Amygdala (tissue), 56 donors: ENCODE results near the gene MDH2.
A peak's percentile ranks its signal among the peaks of the same experiment; 100 is the strongest.
"Not testable (repeated sequence)": the region's sequence is repeated elsewhere in the genome, so short reads cannot be mapped to it uniquely, and the experiment has no call there.

Source experiments
- DNase-seq, 56 donors: peaks; one replicate each; lab custom pipeline; 2025; lab: John Stamatoyannopoulos, UW

Gene MDH2

DNA sequence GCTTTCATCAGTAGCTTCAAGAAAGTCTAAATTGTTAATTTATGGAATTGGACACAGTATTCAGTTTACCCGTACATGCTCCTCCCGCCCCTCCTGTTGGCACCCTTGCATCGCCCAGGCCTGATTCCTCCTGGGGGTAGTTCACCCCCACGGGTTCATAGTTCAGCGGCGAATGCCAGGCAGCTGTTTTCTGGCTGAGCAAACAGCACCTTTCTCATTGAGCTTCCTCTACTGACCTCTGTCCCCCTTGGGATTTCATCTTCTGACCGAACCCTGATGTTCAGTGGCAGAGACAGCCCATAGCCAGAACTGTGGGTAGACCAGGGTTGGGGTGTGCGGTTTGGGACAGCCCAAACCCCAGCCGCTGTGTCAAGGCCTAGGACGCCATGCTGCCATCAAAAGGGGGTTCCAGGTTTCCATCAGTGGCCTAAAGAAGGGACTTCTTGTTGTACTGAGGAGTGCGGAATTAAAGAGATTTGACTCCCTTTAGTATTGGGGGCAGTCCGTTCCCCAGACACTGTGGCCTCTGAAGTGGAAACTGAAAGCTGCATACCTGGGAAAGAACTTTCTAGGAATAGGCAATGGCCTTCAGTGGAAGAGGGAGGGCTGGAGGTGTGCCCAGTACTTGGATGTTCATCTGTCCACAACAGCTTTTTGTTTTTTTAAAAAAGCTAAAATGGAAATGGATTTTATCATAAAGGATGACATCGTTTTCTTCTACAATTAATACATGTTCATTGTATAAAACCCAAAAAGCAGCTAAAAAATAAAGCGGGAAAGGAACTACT, 19.0 kb downstream of the MDH2 start:
- DNase-seq = no peak

- DNase-seq = peak in 32 of 56 donors; percentile 1 to 54 (median 26)
Observed at GRCh38 chr7:76069238-76069638, 21.3 kb downstream of the MDH2 start.

- no peak for DNase-seq
Observed at GRCh38 chr7:76071316-76072242, 23.7 kb downstream of the MDH2 start.

DNA sequence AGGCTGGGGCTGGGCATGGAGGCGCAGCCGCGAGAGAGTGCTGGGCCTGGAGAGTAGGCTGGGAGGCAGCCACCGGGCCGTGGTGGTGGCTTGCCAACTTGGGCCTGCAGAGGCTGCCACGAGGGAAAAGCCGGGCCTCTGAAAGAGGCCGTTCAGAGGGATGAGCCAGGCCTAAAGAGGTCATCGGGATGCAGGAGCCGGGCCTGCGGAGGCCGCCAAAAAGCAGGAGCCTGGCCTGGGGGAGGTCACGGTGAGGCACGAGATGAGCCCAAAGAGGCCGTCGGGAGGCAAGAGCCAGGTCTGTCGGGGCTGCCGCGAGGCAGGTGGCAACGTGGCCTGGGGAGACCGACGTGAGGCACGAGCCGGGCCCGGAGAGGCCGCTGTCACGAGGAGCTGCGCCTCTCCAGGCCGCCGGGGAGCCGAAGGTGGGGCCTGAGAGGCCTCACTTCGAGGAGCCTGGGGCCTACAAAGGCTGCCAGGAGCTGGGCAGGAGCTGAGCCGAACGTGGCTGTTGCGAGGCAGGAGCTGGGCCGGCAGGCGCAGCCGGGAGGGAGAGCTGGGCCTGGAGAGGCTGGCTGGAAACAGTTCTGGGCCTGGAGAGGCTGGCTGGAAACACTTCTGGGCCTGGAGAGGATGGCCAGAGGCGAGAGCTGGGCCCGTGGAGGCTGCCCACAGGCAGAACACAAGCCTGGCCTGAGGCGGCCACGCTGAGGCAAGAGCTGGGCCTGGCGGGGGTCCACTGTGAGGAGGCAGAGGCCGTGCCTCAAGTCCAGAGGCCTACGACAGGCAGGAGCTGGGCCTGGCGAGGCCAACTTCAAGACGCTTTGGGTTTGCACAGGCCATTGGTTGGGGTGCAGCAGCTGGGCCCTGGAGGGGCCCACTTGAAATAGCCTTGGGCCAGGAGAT, 24.6 kb downstream of the MDH2 start:
- no peak for DNase-seq

DNA sequence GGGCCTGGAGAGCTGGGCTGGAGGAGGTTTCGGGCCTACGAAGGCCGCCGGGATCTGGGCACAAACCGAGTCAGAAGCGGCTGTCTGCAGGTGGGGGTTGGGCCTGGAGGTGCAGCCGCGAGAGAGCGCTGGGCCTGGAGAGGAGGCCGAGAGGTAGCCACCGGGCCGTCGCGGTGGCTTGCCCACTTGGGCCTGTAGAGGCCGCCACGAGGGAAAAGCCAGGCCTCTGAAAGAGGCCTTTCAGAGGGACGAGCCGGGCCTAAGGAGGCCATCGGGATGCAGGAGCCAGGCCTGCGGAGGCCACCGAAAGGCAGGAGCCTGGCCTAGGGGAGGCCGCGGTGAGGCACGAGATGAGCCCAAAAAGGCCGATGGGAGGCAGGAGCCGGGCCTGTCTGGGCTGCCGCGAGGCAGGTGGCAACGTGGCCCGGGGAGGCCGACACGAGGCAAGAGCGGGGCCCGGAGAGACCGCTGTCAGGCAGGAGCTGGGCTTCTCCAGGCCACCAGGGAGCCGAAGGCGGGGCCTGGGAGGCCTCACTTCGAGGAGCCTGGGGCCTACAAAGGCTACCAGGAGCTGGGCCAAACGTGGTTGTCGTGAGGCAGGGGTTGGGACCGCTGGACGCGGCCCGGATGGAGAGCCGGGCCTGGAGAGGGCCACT, 25.6 kb downstream of the MDH2 start:
- no peak for DNase-seq

DNA sequence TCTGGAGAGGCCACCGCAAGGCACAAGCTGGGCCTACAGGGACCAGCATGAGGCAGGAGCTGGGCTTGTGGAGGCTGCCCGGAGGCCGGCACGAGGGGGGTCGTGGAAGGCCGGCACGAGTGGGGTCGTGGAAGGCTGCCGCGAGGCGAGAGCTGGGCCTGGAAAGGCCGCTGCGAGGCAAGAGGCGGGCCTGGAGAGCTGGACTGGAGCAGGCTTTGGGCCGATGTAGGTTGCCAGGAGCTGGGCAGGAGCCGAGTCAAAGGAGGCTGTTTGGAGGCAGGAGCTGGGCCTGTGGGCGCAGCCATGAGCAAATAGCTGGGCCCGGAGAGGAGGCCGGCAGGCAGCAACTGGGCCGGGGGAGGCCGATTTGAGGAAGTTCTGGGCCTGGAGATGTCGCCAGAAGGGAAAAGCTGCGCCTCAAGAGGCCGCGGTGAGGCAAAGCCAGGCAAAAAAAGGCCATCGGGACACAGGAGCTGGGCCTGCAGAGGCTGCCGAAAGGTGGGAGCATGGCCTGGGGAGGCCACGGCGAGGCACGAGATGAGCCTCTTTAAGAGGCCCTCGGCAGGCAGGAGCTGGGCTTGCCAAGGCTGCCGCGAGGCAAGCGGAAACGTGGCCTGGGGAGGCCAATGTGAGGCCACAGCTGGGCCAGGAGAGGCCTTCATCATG, 26.5 kb downstream of the MDH2 start:
- no peak for DNase-seq

- DNase-seq = no peak
Observed at GRCh38 chr7:76074972-76075370, 27.1 kb downstream of the MDH2 start.

DNA sequence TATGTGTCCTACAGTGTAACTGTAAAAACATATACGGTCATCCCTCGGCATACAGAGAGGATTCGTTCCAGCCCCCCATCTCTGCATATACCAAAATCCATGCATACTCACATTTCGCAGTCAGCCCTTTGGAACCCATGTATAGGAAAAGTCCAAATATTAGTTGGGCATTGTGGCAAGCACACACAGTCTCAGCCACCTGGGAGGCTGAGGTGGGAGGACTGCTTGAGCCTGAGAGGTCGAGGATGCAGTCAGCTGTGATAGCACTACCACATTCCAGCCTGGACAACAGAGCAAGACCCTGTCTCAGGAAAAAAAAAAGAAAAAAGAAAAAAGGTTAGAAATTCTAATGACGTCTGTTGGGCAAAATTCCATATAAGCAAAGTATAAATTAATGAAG, 29.1 kb downstream of the MDH2 start:
- DNase-seq = no peak

GRCh38 chr7:76077435-76077834, 29.5 kb downstream of the MDH2 start:
- no peak for DNase-seq

GRCh38 chr7:76080204-76080603, 32.3 kb downstream of the MDH2 start:
- no peak for DNase-seq

DNA sequence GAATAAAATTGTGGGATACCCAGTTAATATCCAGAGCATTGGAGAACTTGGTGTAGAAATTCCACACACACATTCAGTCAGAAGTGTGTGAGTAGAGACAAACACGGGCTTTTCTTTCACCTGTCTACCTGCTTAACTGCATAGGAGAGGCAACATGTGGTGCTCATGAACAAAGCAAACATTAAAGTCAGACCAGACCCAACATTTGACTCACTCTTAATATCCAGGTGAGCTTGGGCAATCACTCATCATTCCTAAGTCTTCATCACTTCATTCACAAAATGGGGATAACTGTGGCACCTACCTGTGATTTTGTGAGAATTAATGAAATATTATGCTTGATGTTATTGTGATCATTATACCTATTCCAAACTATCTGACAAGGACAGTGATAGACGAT, 36.2 kb downstream of the MDH2 start:
- not testable (repeated sequence) for DNase-seq

GRCh38 chr7:76086070-76086469, 38.2 kb downstream of the MDH2 start:
- DNase-seq = no peak

- DNase-seq = peak in 1 of 56 donors; percentile 5
Observed at GRCh38 chr7:76087362-76087791, 39.5 kb downstream of the MDH2 start.

DNA sequence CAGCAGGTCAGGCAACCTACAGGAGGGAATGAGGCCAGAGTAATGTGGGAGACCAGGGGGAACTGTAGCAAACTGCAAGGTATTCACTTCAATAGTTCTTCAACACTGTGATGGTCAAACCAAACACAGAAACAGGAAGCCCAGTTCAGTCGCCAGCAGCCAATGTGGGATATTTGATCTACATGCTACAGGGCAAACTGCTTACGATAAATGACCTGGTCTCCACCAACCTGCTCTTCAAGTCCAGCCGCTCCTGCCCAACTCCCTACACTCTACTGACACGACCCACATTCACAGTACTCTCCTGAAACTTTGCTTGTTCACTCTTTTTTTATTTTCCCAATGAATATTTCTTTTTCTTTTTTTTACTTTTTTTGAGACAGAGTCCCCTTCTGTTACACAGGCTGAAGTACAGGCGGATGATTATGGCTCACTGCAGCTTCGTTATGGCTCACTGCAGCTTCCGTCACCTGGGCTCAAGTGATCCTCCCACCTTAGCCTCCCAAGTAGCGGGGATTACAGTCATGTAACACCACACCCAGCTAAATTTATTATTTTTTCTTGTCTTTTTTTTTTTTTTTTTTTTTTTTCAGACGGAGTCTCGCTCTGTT, 42.1 kb downstream of the MDH2 start:
- DNase-seq = no peak

- DNase-seq = no peak
Observed at GRCh38 chr7:76091506-76091905, 43.6 kb downstream of the MDH2 start.

DNA sequence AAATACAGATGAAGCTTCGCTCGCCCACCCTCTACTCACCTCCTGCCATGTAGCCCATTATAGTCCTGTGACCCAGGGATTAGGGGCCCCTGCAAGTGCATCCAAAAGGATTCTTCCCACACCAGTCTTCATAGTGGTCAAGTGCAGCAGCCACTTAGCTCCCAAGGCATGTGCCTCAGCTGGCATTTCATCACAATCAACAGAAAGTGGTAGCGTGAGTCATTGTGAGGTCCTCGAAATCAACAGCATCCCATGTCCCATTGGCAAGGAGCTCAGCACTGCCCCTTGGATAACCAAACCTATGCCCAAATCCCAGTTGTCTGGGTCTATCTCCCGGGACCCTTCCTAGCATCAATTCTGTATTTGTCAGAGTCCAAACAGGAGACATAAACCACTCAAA, 45.6 kb downstream of the MDH2 start:
- DNase-seq = not testable (repeated sequence)

GRCh38 chr7:76094326-76094725, 46.4 kb downstream of the MDH2 start:
- not testable (repeated sequence) for DNase-seq

GRCh38 chr7:76095908-76096307, 48.0 kb downstream of the MDH2 start:
- DNase-seq = no peak
